A172 (cell line): ENCODE measurements around the gene OPTC. TPM values are rescaled to one million over a fixed set of nuclear protein-coding genes. Genes with fewer than 3 reads are reported as not detected.

Experiments used
- DNase-seq: peaks from one replicate; pipeline ENCODE4 v3.0.0-alpha.2; 2015; ENCODE audit warnings: low spot score
- total RNA-seq: library from RNA; depleted of rRNA; stranded (reverse); fragments of >200 nt; shearing (Covaris generic); gene quantifications from 2 replicates; pipeline ENCODE4 v1.2.3, GENCODE V29; 2014

OPTC gene
- total RNA-seq, 1 experiment from 2014 or later: not detected

- DNase-seq: no peak
Observed at GRCh38 chr1:203491664-203492063, 2.3 kb upstream of the OPTC start.

GRCh38 chr1:203492082-203492747 lies 1.7 kb upstream of the OPTC start:
- DNase-seq: no peak

GRCh38 chr1:203492748-203493130 lies 1.2 kb upstream of the OPTC start:
- DNase-seq: no peak

- DNase-seq: no peak
Observed at GRCh38 chr1:203495845-203496244, 1.9 kb downstream of the OPTC start.

- DNase-seq: no peak
Observed at GRCh38 chr1:203497269-203497777, 3.4 kb downstream of the OPTC start.

GRCh38 chr1:203499643-203500278 lies 5.8 kb downstream of the OPTC start:
- no peak for DNase-seq

GRCh38 chr1:203500279-203500678 lies 6.3 kb downstream of the OPTC start:
- no peak for DNase-seq

- no peak for DNase-seq
Observed at GRCh38 chr1:203503836-203504235, 9.9 kb downstream of the OPTC start.

- DNase-seq: peak; percentile 88
Observed at GRCh38 chr1:203504400-203505250, 10.7 kb downstream of the OPTC start.

- no peak for DNase-seq
Observed at GRCh38 chr1:203505526-203506204, 11.7 kb downstream of the OPTC start.

GRCh38 chr1:203506858-203507626 lies 13.1 kb downstream of the OPTC start:
- no peak for DNase-seq

GRCh38 chr1:203507759-203508158 lies 13.8 kb downstream of the OPTC start:
- no peak for DNase-seq

- DNase-seq: no peak
Observed at GRCh38 chr1:203508463-203509073, 14.6 kb downstream of the OPTC start.

- no peak for DNase-seq
Observed at GRCh38 chr1:203509135-203509534, 15.2 kb downstream of the OPTC start.

- DNase-seq: no peak
Observed at GRCh38 chr1:203511513-203511912, 17.6 kb downstream of the OPTC start.

- DNase-seq: no peak
Observed at GRCh38 chr1:203511930-203512329, 18.0 kb downstream of the OPTC start.

- no peak for DNase-seq
Observed at GRCh38 chr1:203512517-203512847, 18.5 kb downstream of the OPTC start.

- DNase-seq: peak; percentile 98
Observed at GRCh38 chr1:203512848-203513584, 19.1 kb downstream of the OPTC start.

GRCh38 chr1:203513585-203514031 lies 19.7 kb downstream of the OPTC start:
- DNase-seq: no peak

GRCh38 chr1:203516184-203516583 lies 22.2 kb downstream of the OPTC start:
- DNase-seq: no peak
